ENCODE results near the gene GGT6. TPM values are rescaled to one million over a fixed set of nuclear protein-coding genes. Genes with fewer than 3 reads are reported as not detected.
"Not testable (repeated sequence)": the region's sequence is repeated elsewhere in the genome, so short reads cannot be mapped to it uniquely, and the experiment has no call there.

The GGT6 gene, protein sequence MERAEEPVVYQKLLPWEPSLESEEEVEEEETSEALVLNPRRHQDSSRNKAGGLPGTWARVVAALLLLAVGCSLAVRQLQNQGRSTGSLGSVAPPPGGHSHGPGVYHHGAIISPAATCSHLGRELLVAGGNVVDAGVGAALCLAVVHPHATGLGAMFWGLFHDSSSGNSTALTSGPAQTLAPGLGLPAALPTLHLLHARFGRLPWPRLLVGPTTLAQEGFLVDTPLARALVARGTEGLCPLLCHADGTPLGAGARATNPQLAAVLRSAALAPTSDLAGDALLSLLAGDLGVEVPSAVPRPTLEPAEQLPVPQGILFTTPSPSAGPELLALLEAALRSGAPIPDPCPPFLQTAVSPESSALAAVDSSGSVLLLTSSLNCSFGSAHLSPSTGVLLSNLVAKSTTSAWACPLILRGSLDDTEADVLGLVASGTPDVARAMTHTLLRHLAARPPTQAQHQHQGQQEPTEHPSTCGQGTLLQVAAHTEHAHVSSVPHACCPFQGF
- not detected in 2 replicates for total RNA-seq (2014; rRNA removed)
- not detected for polyA plus RNA-seq (2012)

DNA sequence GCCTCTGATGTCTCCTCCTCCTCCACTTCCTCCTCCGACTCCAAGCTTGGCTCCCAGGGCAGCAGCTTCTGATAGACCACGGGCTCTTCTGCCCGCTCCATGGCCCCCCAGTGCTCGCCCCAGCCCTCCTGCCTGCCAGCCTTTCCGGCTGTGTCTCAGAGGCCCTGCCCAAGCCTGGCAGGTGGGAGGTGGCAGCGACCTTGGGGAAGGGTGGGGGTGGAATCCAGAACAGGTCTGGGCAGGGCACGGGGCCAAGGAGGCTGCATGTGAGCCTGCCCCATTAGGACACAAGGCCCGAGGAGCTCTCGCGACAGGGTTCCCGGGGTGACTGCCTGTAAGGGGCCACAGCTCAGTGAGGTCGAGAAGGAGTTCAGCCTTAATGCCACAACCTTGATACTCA lies at the start of gene GGT6:
TSS of gene GGT6 (minus strand) at position 157 of the 400 bp plus-strand sequence. CDS start at position 101, 56 bp downstream.
- DNase-seq (ENCODE audit: low read depth), result no peak

DNA sequence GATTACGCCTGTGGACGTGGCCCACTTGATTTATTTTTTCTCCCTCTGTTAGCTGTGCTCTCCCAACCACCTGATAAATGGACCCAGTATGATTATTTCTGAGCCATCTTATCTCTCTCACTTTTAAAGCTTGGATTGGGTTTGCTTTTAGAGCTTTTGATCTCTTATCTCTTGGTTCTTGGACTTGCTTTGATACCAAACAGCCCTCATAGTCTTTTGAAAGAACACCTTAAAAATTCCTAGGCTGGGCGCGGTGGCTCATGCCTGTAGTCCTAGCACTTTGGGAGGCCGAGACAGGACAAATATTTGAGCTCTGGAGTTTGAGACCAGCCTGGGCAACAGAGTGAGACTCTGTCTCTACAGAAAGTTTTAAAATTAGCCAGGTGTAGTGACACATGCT lies 49.8 kb upstream of the GGT6 start:
- DNase-seq (ENCODE audit: low read depth), result no peak

DNA sequence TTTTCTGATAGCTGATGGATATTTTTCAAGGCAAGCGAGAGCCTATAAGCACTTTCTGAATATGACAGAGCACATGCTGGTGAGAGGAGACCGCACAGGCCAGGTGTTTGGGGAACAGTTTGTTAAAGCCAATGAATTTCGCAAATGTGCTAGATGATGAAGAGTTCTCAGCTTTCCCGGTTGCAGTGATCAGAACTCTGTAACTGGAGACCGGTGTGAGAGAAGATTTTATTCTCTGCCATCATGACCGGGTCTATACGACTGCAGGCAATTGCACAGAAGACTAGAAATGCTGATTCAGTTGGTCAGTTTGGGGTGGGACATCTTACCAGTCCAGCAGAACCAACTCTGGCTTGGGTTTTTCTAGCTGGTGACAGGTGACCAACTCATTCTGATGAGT lies 49.4 kb upstream of the GGT6 start:
- DNase-seq (ENCODE audit: low read depth), result no peak

DNA sequence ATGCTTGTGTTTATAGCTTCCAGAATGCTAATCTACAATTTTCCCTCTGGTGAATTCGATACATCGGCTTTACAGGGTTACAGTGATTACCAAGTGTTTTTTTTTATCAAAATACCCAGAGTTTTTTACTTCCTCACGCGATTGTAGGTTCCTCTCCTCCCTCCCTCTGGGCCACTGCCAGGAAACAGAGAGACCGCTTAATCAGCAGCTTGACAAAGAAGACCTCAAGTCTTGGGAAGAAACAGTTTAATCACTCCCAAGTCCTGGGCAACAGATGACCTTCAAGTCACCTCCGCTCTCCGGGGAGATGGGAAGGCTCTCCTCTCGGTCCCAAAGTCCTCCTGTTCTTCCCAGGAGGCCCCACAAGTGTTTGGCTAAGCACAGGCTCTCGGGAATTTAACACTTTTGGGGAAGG lies 47.4 kb upstream of the GGT6 start:
- peak; percentile 49 for DNase-seq (ENCODE audit: low read depth)

DNA sequence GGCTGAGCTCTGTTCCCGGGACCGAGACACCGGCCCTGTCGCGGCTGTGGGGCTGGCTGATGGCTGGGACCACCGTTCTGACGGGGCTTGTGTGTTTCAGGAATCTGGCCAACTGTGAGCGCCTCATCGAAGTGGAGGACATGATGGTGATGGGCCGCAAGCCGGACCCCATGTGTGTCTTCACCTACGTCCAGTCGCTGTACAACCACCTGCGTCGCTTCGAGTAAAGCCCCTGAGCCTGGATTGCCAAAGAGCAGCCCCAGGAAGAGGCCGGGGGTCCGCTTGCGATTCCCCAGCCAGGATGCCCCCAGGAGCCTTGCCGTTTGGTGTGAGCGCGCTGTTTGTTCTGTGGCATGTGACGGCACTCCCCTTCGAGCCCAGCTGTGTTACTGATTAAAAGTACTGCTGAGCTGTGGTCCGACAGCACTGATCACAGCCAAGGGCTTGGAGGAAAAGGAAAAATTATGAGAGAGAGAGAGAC lies 46.9 kb upstream of the GGT6 start:
- no peak for DNase-seq (ENCODE audit: low read depth)

DNA sequence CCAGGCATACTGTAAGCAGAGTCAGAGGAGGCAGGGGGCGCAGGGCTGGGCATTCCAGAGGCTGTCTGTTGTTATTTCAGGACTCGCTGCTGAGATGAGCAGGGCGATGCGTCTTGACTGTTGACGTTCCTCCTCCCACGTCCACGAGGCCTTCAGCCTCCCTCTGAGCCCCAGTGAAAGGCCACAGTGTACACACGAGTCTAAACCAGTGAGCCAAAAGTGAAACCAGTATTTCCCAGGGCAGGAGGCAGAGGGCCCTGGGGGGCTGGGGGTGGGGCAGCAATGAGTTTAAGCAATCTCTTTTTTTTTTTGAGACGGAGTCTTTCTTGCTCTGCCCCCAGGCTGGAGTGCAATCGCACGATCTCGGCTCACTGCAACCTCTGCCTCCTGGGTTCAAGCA lies 45.4 kb upstream of the GGT6 start:
- DNase-seq (ENCODE audit: low read depth), result no peak

DNA sequence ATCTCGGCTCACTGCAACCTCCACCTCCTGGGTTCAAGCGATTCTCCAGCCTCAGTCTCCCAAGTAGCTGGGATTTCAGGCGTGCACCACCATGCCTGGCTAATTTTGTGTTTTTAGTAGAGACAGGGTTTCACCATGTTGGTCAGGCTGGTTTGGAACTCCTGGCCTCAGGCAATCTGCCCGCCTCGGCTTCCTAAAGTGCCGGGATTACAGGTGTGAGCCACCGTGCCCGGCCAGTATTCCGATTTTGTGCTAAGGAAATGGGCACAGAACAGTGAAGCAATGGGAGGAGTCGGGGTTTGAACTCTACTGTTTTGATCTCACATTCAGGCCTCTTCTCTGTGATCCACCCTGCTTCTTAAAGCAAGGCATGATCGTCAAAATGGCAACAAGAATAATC lies 44.4 kb upstream of the GGT6 start:
- DNase-seq (ENCODE audit: low read depth), result not testable (repeated sequence)

DNA sequence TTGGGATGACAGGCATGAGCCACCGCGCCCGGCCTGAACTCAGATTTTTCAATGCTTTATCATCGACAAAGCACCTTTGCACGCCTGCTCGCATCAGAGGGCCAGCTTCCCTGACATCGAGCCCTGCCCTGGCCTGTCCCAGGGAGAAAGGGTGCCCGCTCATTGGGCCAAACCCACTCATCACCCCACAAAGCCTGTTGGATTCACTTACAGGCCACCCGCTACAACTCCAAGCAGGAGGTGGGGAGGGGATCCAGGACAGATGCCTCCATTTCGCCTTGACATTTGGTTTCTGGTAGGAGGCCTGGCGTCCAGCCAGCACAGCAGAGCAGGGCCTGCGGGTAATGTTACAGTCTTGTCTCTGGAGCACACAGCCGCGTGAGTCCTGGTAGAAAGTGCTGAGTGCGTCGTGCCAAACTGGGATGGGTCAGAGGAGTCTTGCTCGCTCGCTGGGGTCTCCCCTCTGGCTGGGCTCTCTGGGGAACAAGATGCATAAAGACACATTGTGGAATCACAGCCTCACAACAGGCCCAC lies 43.8 kb upstream of the GGT6 start:
- DNase-seq (ENCODE audit: low read depth), result peak; percentile 25

DNA sequence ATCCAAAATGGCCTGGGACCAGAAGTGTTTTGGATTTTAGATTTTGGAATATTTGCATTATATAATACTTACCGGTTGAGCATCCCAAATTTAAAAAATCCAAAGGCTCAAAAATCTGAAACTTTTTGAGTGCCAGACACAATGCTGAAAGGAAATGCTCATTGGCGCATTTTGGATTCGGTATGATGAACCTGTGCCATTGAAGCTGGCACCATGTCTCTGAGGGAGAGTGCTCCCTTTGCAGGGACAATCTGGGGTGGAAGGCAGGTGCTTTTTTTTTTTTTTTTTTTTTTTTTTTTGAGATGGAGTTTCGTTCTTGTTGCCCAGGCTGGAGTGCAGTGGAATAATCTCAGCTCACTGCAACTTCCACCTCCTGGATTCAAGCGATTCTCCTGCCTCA lies 41.7 kb upstream of the GGT6 start:
- no peak for DNase-seq (ENCODE audit: low read depth)

DNA sequence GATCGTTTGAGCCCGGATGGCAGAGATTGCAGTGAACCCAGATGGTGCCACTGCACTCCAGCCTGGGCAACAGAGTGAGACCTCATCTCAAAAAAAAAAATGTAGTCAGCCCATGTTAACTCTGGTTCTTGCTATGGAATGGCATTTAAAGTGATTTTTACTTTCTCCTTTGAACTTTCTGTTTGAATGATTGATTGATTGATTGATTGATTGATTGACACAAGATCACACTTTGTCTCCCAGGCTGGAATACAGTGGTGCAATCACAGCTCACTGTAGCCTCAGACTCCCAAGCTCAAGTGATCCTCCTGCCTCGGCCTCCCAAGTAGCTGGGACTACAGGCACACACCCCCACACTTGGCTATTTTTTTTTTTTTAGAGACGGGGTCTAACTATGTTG lies 40.9 kb upstream of the GGT6 start:
- no peak for DNase-seq (ENCODE audit: low read depth)

DNA sequence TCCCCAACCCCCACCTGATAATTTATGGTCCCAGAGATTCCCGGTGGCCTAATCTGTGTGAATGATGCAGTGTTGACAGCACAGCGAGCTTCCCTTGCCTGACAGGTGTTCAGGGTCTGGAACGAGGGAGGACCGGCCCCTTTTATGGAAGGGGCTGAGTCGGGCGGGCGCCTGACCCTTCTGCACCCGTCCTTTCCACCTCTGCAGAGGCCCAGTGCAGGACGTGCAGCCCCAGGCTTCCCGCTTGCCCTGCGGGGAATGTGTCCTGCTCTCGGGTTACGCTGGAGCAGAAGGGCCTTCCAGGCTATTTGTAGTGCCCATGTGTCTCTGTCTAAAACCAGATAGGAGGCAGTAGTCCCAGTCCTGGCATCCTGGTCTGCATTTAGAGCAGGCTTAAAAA lies 40.2 kb upstream of the GGT6 start:
- DNase-seq (ENCODE audit: low read depth), result no peak

DNA sequence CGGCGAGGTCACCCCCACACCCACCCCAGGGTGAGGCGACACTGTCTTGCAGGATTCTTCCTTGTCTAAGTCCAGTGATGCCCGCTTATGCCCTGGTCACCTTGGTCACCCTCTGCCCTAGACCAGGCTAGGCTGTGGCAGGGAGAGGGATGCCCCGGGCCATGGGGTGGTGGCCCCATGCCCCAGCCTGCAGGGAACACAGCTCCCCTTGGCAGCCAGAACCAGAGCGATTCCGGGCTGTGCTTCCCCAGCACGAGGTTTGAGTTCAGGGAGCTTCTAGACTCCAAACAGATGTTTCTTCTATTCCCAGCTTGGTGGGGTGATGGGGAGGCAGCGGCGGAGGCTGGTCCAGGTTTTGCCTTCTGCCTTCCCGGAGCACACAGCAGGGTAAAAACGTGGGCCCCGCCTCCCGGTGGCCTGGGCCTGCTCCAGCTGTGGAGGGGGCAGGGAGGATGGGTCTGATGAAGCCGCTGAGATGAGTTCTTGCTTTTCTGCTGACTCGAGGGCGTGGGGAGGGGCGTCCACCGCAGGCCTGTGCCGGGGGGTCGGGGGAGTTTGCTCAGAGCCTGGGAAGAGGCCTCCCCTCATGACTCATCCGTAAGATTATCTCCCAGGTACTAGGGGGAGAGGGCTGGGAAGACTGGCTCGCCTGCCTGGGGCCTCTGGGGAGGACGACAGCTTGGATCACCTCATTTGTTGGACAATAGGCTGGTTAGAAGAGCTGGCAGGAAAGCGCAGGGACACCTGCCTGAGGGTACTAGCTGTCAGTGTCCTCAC lies 39.3 kb upstream of the GGT6 start:
- DNase-seq (ENCODE audit: low read depth), result no peak

DNA sequence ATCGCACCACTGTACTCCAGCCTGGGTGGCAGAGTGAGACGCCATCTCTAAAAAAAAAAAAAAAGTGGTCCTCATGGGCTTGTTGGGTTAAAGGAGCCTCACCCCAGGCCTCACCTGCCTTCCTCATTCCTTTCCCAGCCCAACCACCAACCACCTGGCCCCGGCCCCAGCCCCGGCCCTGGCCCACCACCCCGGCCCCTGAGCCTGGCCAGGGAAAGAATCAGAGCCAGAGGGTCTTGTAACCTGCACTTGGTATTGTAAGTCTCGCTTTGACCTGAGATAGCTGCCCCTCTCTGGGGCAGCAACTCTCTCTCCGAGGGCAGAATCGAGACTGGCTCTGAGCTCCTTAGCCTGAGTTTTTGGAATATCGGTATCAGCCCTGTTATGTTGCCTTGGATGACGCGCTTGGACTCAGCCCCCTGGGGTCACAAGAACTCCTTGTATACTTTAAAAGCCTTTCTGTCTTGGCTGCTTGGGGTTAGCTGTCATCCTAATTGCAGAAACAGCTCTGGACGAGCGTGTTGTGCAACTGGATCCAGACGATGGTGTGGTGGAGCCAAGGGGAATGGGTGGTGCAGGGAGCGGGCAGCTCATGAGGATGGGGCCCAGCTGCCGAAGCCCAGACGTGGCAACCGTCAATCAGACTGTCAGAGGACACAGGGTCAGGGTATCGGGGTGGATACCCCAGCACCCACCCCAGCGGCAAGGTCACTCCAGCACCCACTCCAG lies 38.6 kb upstream of the GGT6 start:
- no peak for DNase-seq (ENCODE audit: low read depth)

DNA sequence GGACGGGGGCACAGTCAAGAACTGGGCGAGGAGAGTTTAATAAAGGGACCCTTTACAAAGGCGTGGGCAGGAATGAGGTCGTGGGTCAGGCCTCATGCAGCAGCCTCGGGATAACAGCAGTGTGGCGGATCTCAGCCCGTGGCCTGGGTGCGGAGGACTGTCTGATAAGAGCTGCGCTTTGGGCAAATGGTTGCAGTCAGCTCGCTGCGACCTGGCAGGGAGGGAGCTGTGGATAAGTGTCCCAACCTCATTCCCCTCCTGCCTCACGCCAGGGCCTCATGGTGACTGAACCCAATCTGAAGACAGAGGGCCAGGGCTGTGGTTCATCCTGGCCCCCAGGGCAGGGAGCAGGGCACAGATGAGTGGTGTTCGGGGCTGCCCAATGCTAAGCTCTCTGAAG lies 37.6 kb upstream of the GGT6 start:
- DNase-seq (ENCODE audit: low read depth), result no peak

DNA sequence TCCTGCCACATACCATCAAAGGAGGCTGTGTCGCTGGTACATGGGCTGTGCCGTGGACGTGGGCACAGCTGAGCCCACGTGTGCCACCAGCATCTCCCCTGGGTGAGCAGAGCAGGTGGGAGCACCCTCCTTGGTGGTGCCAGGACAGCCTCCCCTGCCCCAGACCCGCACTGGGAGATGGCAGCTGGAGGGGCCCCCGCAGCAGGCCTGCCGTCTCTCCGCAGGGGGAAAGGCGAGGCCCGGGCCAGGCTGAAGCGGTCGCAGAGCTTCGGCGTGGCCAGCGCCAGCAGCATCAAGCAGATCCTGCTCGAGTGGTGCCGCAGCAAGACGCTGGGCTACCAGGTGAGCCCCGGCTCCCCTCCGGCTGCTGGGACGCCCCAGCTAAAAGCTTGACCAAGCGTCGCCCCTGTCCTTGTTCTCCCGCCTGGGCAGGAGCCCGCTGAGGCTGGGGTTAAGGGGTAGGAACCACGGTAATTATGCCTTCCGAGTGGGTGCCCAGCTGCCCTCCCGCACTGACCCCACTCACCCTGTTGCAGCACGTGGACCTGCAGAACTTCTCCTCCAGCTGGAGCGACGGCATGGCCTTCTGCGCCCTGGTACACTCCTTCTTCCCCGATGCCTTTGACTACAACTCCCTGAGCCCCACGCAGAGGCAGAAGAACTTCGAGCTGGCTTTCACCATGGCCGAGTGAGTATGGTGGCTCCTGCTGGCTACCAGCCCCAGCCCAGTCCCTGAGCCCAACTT lies 36.4 kb upstream of the GGT6 start:
- no peak for DNase-seq (ENCODE audit: low read depth)

DNA sequence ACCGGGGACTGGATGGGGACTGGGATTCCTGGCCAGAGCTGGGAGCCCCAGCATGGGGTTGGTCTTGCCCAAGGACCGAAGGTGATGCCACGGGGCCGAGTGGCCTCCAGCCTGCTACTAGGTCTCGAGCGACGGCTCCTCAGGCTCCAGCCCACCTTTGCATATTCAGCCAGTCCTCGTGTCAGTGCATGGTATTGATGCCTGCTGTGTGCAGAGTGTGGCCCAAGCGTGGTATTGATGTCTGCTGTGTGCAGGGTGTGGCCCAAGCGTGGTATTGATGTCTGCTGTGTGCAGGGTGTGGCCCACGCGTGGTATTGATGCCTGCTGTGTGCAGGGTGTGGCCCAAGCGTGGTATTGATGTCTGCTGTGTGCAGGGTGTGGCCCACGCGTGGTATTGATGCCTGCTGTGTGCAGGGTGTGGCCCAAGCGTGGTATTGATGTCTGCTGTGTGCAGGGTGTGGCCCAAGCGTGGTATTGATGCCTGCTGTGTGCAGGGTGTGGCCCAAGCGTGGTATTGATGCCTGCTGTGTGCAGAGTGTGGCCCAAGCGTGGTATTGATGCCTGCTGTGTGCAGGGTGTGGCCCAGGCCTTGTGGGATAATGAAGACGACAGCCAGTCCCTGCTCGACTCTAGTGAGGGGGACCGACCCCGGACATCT lies 35.4 kb upstream of the GGT6 start:
- not testable (repeated sequence) for DNase-seq (ENCODE audit: low read depth)

DNA sequence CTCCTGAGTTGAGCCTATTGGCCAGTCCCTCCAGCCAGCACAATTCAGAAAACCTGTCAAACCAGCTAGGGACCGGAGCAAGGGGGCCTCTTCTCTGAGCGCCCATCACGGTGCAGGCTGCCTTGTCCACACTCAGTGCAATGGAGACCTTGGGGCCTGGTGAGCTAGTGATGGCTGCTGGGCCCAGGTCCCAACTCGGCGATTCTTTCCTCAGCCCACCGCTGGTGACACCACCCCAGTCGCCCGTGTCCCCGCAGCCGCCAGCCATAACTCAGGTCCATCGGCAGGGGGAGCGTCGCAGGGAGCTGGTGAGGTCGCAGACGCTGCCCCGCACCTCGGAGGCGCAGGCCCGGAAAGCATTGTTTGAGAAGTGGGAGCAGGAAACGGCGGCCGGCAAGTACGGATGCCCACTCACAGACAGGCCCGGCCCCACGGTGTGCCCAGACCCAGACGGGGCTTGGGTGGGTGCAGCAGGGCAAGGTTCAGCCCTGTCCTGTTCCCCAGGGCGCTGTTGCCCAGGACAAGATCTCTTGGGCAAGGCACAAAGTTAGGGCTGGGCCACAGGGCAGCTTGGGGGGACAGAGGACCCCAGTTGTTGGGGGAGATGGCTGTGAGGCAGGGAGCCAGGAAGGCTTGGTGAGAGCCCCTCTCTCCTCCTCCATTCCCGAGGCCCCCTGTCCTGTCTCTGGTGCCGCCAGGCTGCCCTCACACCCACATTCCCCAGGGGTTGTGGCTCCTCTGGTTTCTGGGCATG lies 34.7 kb upstream of the GGT6 start:
- no peak for DNase-seq (ENCODE audit: low read depth)

DNA sequence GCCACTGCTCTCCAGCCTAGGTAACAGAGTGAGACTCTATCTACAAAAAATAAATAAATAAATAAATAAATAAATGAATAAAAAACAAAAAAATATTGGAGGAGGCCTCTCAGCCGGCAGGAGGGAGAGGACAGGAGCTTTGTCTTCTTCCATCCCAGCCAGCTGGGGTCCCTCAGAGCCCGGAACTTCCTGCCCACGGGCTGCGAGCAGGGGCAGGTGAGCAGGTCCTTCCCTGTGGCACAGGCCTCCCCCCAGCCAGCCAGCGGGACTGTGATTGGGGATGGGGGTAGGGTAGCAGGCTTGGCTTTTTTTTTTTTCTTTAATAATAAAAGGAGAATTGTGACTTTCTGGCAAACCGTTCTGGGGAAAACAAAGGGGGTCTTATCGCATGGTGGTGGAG lies 34.0 kb upstream of the GGT6 start:
- DNase-seq (ENCODE audit: low read depth), result no peak

DNA sequence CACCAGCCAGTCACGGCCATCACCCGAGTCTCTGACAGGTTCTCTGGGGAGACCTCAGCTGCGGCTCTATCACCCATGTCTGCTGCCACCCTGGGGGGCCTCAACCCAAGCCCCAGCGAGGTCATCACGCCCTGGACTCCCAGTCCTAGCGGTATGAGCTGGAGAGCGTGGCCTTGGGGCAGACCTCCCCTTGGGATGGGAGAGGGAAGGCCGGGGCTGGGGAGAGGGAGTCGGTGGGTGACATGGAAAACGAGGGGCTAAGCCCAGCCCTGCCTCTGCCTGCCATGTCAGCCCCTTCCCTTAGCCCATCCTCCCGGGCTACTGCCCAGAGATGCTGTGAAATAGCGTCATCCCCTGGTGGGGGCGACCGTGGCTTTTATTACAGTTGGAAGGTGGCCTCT lies 32.6 kb upstream of the GGT6 start:
- no peak for DNase-seq (ENCODE audit: low read depth)

All from LHCN-M2 (cell line).